H1 (cell line): Measurements from ENCODE around the gene G6PC1. TPM values are rescaled to one million over a fixed set of nuclear protein-coding genes. Genes with fewer than 3 reads are reported as not detected.

Experiments
- CTCF ChIA-PET: fragments of 300-600 bp; sonication (Branson Sonifier 250); formaldehyde crosslinking; loops from one replicate; lab custom pipeline; 2021; ENCODE audit not compliant: partially characterized antibody; lab: Charles Lee
- POLR2A ChIA-PET: fragments of 300-600 bp; sonication (Branson Sonifier 250); formaldehyde crosslinking; loops from one replicate; lab custom pipeline; 2021; ENCODE audit warnings: inconsistent platforms; ENCODE audit not compliant: partially characterized antibody; lab: Charles Lee
- DNase-seq, 2 experiments: peaks; one replicate each; pipeline versions ENCODE4 v3.0.0 to v3.0.0-alpha.2; 2010 to 2022; ENCODE audit warnings: low spot score in 2 of 2, low read depth in 1 of 2, mixed read lengths in 1 of 2
- FAIRE-seq: peaks from 2 replicates; lab custom pipeline; 2011; peaks lifted over from hg19 to GRCh38; lab: Jason Lieb, UNC
- H2AFZ ChIP-seq: 2 replicates; pipeline ENCODE4 v1.8.1; 2012; ENCODE audit warnings: low read length, inconsistent platforms
- H2AK5ac ChIP-seq: 2 replicates; pipeline ENCODE4 v1.6.1; 2013; ENCODE audit warnings: low read depth, low read length
- H2BK120ac ChIP-seq: replicated peaks from 2 replicates; pipeline ENCODE3; 2013; ENCODE audit warnings: low read depth, low read length, inconsistent platforms
- H2BK12ac ChIP-seq: 2 replicates; pipeline ENCODE4 v1.6.1; 2013; ENCODE audit warnings: low read depth, low read length
- H2BK15ac ChIP-seq: 2 replicates; pipeline ENCODE4 v1.6.1; 2013; ENCODE audit warnings: low read length
- H2BK20ac ChIP-seq: 2 replicates; pipeline ENCODE4 v1.6.1; 2013; ENCODE audit warnings: low read length
- H2BK5ac ChIP-seq: 2 replicates; pipeline ENCODE4 v1.6.1; 2013; ENCODE audit warnings: low read depth, low read length
- H3K14ac ChIP-seq: 2 replicates; pipeline ENCODE4 v1.6.1; 2013; ENCODE audit warnings: inconsistent platforms; ENCODE audit not compliant: insufficient read length
- H3K18ac ChIP-seq: 2 replicates; pipeline ENCODE4 v1.6.1; 2013; ENCODE audit warnings: low read length; ENCODE audit errors: extremely low read depth
- H3K23ac ChIP-seq: 2 replicates; pipeline ENCODE4 v1.6.1; 2013; ENCODE audit warnings: inconsistent platforms; ENCODE audit not compliant: insufficient read length
- H3K23me2 ChIP-seq: 2 replicates; pipeline ENCODE4 v1.6.1; 2013; ENCODE audit warnings: low read depth, low read length
- H3K27ac ChIP-seq: 2 replicates; pipeline ENCODE4 v1.6.1; 2011; ENCODE audit warnings: low read depth, low read length, inconsistent platforms
- H3K27me3 ChIP-seq, 4 experiments: replicated peaks in 1 of 4; 1 replicate in 1 of 4; 2 replicates in 3 of 4; pipeline versions ENCODE4 v1.6.1 to v1.8.1; 2011 to 2013; ENCODE audit warnings: low read length in 3 of 4, mild to moderate bottlenecking in 3 of 4, inconsistent platforms in 2 of 4, mixed read lengths in 2 of 4, moderate library complexity in 1 of 4; ENCODE audit not compliant: control insufficient read depth in 3 of 4, insufficient read depth in 3 of 4; ENCODE audit errors: extremely low read depth in 1 of 4
- H3K36me3 ChIP-seq, 4 experiments: 2 replicates each; pipeline versions ENCODE4 v1.6.1 to v1.8.1; 2011 to 2013; ENCODE audit warnings: mild to moderate bottlenecking in 4 of 4, low read length in 3 of 4, moderate library complexity in 2 of 4, control low read depth in 1 of 4, inconsistent platforms in 1 of 4; ENCODE audit not compliant: insufficient read depth in 4 of 4, control insufficient read depth in 2 of 4
- H3K4ac ChIP-seq: replicated peaks from 2 replicates; pipeline ENCODE3; 2013; ENCODE audit warnings: low read length, low read depth, mixed read lengths, inconsistent platforms; ENCODE audit not compliant: insufficient read length
- H3K4me1 ChIP-seq, 4 experiments: replicated peaks in 1 of 4; 1 replicate in 1 of 4; 2 replicates in 3 of 4; pipeline versions ENCODE4 v1.6.1 to v1.8.1; 2011 to 2013; ENCODE audit warnings: low read length in 3 of 4, inconsistent platforms in 2 of 4, mixed read lengths in 1 of 4; ENCODE audit not compliant: insufficient read depth in 4 of 4, control insufficient read depth in 3 of 4
- H3K4me2 ChIP-seq, 2 experiments: 2 replicates each; pipeline versions ENCODE4 v1.6.1 to v1.8.1; 2011 to 2013; ENCODE audit warnings: low read depth in 2 of 2, low read length in 2 of 2, control low read depth in 1 of 2, inconsistent platforms in 1 of 2, mild to moderate bottlenecking in 1 of 2; ENCODE audit not compliant: insufficient read depth in 1 of 2
- H3K4me3 ChIP-seq, 4 experiments: fragments of 200-600, 300-600 bp in 1 of 4; sonication (generic), shearing (Covaris generic), sonication (Bioruptor Twin) in 1 of 4; 2 replicates each; pipeline versions ENCODE4 v1.5.1 to v1.8.1; 2011 to 2016; ENCODE audit warnings: low read length in 4 of 4, low read depth in 3 of 4, control low read depth in 2 of 4, inconsistent platforms in 2 of 4, mild to moderate bottlenecking in 2 of 4, mixed read lengths in 1 of 4, moderate library complexity in 1 of 4; ENCODE audit not compliant: insufficient read depth in 2 of 4; ENCODE audit errors: extremely low read depth in 1 of 4
- H3K56ac ChIP-seq: replicated peaks from 2 replicates; pipeline ENCODE3; 2013; ENCODE audit warnings: low read depth, mild to moderate bottlenecking, mixed read lengths, low read length, inconsistent platforms; ENCODE audit not compliant: insufficient read length
- H3K79me1 ChIP-seq: 2 replicates; pipeline ENCODE4 v1.6.1; 2013; ENCODE audit warnings: low read depth, low read length, control low read depth
- H3K79me2 ChIP-seq, 2 experiments: 2 replicates each; pipeline versions ENCODE4 v1.6.1 to v1.8.1; 2012 to 2013; ENCODE audit warnings: low read length in 2 of 2, mild to moderate bottlenecking in 2 of 2, inconsistent platforms in 1 of 2; ENCODE audit not compliant: insufficient read depth in 2 of 2, control insufficient read depth in 1 of 2
- H3K9ac ChIP-seq, 4 experiments: replicated peaks in 1 of 4; 1 replicate in 1 of 4; 2 replicates in 3 of 4; pipeline versions ENCODE4 v1.6.1 to v1.8.1; 2011 to 2013; ENCODE audit warnings: low read depth in 3 of 4, low read length in 3 of 4, control low read depth in 2 of 4, mild to moderate bottlenecking in 2 of 4, moderate library complexity in 2 of 4, inconsistent platforms in 1 of 4; ENCODE audit errors: extremely low read depth in 1 of 4
- H3K9me3 ChIP-seq, 2 experiments: 2 replicates each; pipeline versions ENCODE4 v1.6.1 to v1.8.1; 2012 to 2013; ENCODE audit warnings: mild to moderate bottlenecking in 2 of 2, moderate library complexity in 2 of 2, control low read depth in 1 of 2, inconsistent platforms in 1 of 2, low read depth in 1 of 2, low read length in 1 of 2, mixed read lengths in 1 of 2; ENCODE audit not compliant: insufficient read depth in 2 of 2
- H4K20me1 ChIP-seq, 2 experiments: replicated peaks in 1 of 2; 2 replicates each; pipeline versions ENCODE3 to v1.8.1; 2011 to 2013; ENCODE audit warnings: inconsistent platforms in 2 of 2, low read length in 2 of 2, mild to moderate bottlenecking in 1 of 2; ENCODE audit not compliant: insufficient read depth in 2 of 2, control insufficient read depth in 1 of 2
- H4K5ac ChIP-seq: 2 replicates; pipeline ENCODE4 v1.6.1; 2013; ENCODE audit warnings: low read length, low read depth, mixed read lengths, inconsistent platforms; ENCODE audit not compliant: insufficient read length
- H4K8ac ChIP-seq: 2 replicates; pipeline ENCODE4 v1.8.0; 2013; ENCODE audit warnings: mild to moderate bottlenecking, moderate library complexity, low read length, inconsistent platforms; ENCODE audit not compliant: insufficient read depth; ENCODE audit errors: extremely low read depth
- H4K91ac ChIP-seq: replicated peaks from 2 replicates; pipeline ENCODE3; 2013; ENCODE audit warnings: low read length, mixed read lengths, inconsistent platforms; ENCODE audit not compliant: insufficient read length
- ASH2L ChIP-seq: fragments of 200-600, 300-600 bp; sonication (generic); IDR thresholded peaks from one replicate; pipeline ENCODE4 v1.7.1; 2017; ENCODE audit warnings: low read length
- KDM1A ChIP-seq: fragments of 200-600, 300-600 bp; sonication (generic); IDR thresholded peaks from 2 replicates; pipeline ENCODE4 v1.7.1; 2016; ENCODE audit warnings: mild to moderate bottlenecking, low read length, borderline replicate concordance
- SP2 ChIP-seq: IDR thresholded peaks from 2 replicates; pipeline ENCODE4 v1.6.1; 2012; ENCODE audit warnings: mild to moderate bottlenecking, low read length, inconsistent platforms
- TEAD4 ChIP-seq: IDR thresholded peaks from 2 replicates; pipeline ENCODE4 v1.6.1; 2012; ENCODE audit warnings: low read depth, low read length, inconsistent platforms, mixed read lengths
- WGBS, 2 experiments: shearing (Covaris generic) in 1 of 2; methylation state at CpG; one replicate each; pipeline versions ENCODE4 v1.1.6 to v1.1.7; 2013 to 2015; ENCODE audit warnings: low lambda C conversion rate in 2 of 2, mixed read lengths in 2 of 2, inconsistent platforms in 1 of 2, low coverage in 1 of 2, missing lambda C conversion rate in 1 of 2; ENCODE audit not compliant: insufficient replicate concordance in 2 of 2, insufficient coverage in 1 of 2, insufficient read length in 1 of 2; ENCODE audit errors: extremely low coverage in 1 of 2, missing lambda C conversion rate in 1 of 2; 5-methylcytosine and 5-hydroxymethylcytosine counted together
- polyA plus RNA-seq, 7 experiments: library from polyadenylated mRNA; depleted of rRNA in 3 of 7; stranded (reverse) in 5 of 7; unstranded in 2 of 7; fragments of >200 nt in 5 of 7; fragments of 200-250 nt in 2 of 7; gene quantifications; 1 replicate in 5 of 7; 2 replicates in 1 of 7; 4 replicates in 1 of 7; pipeline versions ENCODE4 v1.2.1 to v1.2.3, GENCODE V29; 2011 to 2013; ENCODE audit warnings: missing spikeins in 2 of 7, mixed read lengths in 2 of 7
- total RNA-seq: library from RNA; stranded (reverse); fragmentation: NEBNext Ultra II Directional; extraction: Animal tissue kit (Norgen Biotek cat#: 25700); gene quantifications from 2 replicates; pipeline ENCODE4 v1.2.1, GENCODE V29; 2021

G6PC1 gene
- total and polyA plus RNA-seq, 2 of the 8 experiments (the other 6 are each of a cell fraction or from before 2014, with no cell fraction given), result 0.02 TPM; not detected in 1

DNA sequence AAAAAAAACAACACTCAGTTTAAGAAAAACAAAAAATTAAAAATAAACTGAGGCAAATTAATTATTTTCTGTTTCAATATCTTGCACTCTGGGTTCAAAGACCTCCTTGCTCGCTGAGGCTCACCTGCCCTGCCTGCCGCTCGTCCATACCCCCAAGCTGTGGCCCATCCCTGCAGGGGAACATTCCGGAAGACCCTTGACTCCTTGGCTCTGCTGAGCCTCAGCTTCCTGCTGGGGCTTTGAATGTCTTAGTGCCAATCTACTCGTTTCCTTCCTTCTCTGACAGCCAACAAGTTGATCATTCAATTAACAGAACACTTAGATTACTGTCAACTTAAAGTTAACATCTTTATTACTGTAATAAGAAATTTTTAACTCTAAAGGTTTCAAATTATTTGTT, 24.3 kb downstream of the G6PC1 start:
- Histone ChIP-seq H3K4me1 (peaks cover 0 to 6% (median 2%) of the 10 kb centered on the region in 4 experiments; a peak in 3 of 7 replicates), H4K20me1 (no peaks in the 10 kb centered on the region), H2BK15ac (no peak overlapping the region), H3K27ac (no peak overlapping the region), H3K79me2 (no peaks in the 10 kb centered on the region), H2BK12ac (no peak overlapping the region), H3K4me2 (no peak overlapping the region), H2BK120ac (no peak overlapping the region), H3K23me2 (no peaks in the 10 kb centered on the region), H3K56ac (no peak overlapping the region), H3K9me3 (no peaks in the 10 kb centered on the region), H3K23ac (no peak overlapping the region), H4K5ac (no peak overlapping the region), H2BK20ac (no peak overlapping the region), H3K9ac (no peak overlapping the region), H3K36me3 (no peaks in the 10 kb centered on the region), H3K27me3 (no peaks in the 10 kb centered on the region), H3K18ac (no peak overlapping the region), H3K4me3 (no peak overlapping the region), H4K91ac (no peak overlapping the region), H3K79me1 (no peaks in the 10 kb centered on the region), H2AK5ac (no peak overlapping the region), H2BK5ac (no peak overlapping the region), H3K4ac (no peak overlapping the region), H3K14ac (no peak overlapping the region), H4K8ac (no peak overlapping the region), H2AFZ (no peak overlapping the region)
- POLR2A ChIA-PET, result interaction anchor here (0.5 to 1.3 kb wide), 3 partner anchors 77 to 100 kb away, joined by 3 read pairs; no protein-coding TSS in a partner anchor
- 52% methylated on average over 5 of the region's 5 CpGs; no CpG with 5 or more reads in 1 of the 2 experiments for WGBS, 2 experiments
- no peak for TF ChIP-seq KDM1A
- 0 out of 2 replicates have a peak, but pooled peaks have one; percentile 55 for TF ChIP-seq TEAD4
- TF ChIP-seq ASH2L, result no peak
- TF ChIP-seq SP2, result no peak
- FAIRE-seq (no peak), DNase-seq (no peak)
- CTCF ChIA-PET, result interaction anchor here (0.5 to 1.5 kb wide), 8 partner anchors 10 to 186 kb away, joined by 3 to 5 read pairs (median 3); no protein-coding TSS in a partner anchor
